Peyer's patch (tissue), 4 donors: ENCODE measurements around the gene SIL1.

Experiments
- POLR2A ChIP-seq, 2 donors: fragments of 450-650 bp; IDR thresholded peaks; one replicate each; pipeline ENCODE4 v1.5.1; 2017; ENCODE audit warnings: antibody characterized with exemption in 2 of 2, mild to moderate bottlenecking in 2 of 2, moderate library complexity in 2 of 2
- TF ChIP-seq, protein P1 (sequence below), 6 experiments: fragments of 450-650 bp in 4 of 6; fragments of 200-600 bp in 2 of 6; sonication (generic) in 1 of 6; IDR thresholded peaks; one replicate each; pipeline ENCODE4 v1.5.1; 2017 to 2019; ENCODE audit warnings: antibody characterized with exemption in 6 of 6, mild to moderate bottlenecking in 3 of 6, moderate library complexity in 1 of 6

DNA sequence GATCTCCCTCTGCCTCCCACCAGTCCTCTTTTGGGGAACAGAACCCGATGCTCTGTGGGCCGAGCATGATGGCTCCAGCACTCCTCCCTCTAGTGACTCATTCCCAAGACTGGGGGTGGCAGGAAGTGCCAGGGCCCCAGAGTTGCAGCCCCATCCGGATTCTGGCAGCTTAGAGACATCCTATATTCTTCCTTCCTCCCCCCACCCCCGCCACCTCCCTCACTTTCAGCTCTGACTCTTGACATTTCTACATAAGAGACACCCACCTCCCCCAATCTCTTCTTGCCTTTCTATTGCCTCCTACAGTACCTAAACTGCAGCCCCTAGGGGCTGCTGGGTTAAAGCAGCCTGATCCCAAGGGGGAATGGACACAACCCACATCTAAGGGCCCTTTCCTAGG lies 48.2 kb upstream of the SIL1 start:
- TF ChIP-seq, protein P1, sequence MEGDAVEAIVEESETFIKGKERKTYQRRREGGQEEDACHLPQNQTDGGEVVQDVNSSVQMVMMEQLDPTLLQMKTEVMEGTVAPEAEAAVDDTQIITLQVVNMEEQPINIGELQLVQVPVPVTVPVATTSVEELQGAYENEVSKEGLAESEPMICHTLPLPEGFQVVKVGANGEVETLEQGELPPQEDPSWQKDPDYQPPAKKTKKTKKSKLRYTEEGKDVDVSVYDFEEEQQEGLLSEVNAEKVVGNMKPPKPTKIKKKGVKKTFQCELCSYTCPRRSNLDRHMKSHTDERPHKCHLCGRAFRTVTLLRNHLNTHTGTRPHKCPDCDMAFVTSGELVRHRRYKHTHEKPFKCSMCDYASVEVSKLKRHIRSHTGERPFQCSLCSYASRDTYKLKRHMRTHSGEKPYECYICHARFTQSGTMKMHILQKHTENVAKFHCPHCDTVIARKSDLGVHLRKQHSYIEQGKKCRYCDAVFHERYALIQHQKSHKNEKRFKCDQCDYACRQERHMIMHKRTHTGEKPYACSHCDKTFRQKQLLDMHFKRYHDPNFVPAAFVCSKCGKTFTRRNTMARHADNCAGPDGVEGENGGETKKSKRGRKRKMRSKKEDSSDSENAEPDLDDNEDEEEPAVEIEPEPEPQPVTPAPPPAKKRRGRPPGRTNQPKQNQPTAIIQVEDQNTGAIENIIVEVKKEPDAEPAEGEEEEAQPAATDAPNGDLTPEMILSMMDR (IDR thresholded peaks at IDR 0.05), result no peak
- no peak for TF ChIP-seq POLR2A (IDR thresholded peaks at IDR 0.05)
